GM23338 (cell line): ENCODE results near the gene MICAL3.

Experiments used
- POLR2AphosphoS5 ChIP-seq: IDR thresholded peaks from 2 replicates; pipeline ENCODE4 v1.6.1; 2016; ENCODE audit warnings: antibody characterized with exemption, low read depth
- STAT1 ChIP-seq: IDR thresholded peaks from one replicate; pipeline ENCODE4 v1.6.1; 2016; ENCODE audit warnings: antibody characterized with exemption; ENCODE audit not compliant: unreplicated experiment
- ZNF114 ChIP-seq: fragments of 250-450 bp; sonication (Bioruptor Pico); IDR thresholded peaks from 2 replicates; pipeline ENCODE4 v1.5.0; 2020; ENCODE audit warnings: mild to moderate bottlenecking, moderate library complexity
- TF ChIP-seq, protein P1 (sequence below), 2 experiments: fragments of 200-600 bp in 1 of 2; sonication (generic) in 1 of 2; conservative IDR thresholded peaks; 2 replicates each; pipeline versions ENCODE4 v1.5.1 to v1.6.1; 2016 to 2017; ENCODE audit warnings: antibody characterized with exemption in 2 of 2, low read depth in 2 of 2, mild to moderate bottlenecking in 2 of 2, moderate library complexity in 1 of 2
- TF ChIP-seq, protein P2 (sequence below): IDR thresholded peaks from one replicate; pipeline ENCODE4 v1.6.1; 2018; ENCODE audit warnings: antibody characterized with exemption; ENCODE audit not compliant: unreplicated experiment

DNA sequence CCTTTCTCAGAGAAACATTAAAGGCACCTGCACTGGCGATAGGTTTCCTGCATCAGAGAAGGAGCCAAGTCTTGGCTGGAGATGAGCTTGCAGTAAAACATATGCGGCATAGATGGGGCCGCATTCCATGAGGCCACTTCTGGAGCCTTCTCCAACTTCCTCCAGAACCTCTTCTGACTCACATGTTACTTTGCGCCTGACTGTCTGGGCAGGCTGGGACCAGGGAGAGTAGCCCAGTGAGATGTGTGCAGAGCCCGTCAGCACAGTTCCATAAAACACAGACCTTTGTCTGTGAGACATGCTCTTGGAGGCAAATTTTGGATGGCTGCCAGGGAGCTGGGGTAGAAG is 194.7 kb downstream of the MICAL3 start:
- TF ChIP-seq, protein P1, sequence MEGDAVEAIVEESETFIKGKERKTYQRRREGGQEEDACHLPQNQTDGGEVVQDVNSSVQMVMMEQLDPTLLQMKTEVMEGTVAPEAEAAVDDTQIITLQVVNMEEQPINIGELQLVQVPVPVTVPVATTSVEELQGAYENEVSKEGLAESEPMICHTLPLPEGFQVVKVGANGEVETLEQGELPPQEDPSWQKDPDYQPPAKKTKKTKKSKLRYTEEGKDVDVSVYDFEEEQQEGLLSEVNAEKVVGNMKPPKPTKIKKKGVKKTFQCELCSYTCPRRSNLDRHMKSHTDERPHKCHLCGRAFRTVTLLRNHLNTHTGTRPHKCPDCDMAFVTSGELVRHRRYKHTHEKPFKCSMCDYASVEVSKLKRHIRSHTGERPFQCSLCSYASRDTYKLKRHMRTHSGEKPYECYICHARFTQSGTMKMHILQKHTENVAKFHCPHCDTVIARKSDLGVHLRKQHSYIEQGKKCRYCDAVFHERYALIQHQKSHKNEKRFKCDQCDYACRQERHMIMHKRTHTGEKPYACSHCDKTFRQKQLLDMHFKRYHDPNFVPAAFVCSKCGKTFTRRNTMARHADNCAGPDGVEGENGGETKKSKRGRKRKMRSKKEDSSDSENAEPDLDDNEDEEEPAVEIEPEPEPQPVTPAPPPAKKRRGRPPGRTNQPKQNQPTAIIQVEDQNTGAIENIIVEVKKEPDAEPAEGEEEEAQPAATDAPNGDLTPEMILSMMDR (conservative IDR thresholded peaks at IDR 0.05; ENCODE audit: low read depth in 2 of 2): no peak
- TF ChIP-seq ZNF114 (no peak), STAT1 (no peak), POLR2AphosphoS5 (no peak)
- TF ChIP-seq, protein P2, sequence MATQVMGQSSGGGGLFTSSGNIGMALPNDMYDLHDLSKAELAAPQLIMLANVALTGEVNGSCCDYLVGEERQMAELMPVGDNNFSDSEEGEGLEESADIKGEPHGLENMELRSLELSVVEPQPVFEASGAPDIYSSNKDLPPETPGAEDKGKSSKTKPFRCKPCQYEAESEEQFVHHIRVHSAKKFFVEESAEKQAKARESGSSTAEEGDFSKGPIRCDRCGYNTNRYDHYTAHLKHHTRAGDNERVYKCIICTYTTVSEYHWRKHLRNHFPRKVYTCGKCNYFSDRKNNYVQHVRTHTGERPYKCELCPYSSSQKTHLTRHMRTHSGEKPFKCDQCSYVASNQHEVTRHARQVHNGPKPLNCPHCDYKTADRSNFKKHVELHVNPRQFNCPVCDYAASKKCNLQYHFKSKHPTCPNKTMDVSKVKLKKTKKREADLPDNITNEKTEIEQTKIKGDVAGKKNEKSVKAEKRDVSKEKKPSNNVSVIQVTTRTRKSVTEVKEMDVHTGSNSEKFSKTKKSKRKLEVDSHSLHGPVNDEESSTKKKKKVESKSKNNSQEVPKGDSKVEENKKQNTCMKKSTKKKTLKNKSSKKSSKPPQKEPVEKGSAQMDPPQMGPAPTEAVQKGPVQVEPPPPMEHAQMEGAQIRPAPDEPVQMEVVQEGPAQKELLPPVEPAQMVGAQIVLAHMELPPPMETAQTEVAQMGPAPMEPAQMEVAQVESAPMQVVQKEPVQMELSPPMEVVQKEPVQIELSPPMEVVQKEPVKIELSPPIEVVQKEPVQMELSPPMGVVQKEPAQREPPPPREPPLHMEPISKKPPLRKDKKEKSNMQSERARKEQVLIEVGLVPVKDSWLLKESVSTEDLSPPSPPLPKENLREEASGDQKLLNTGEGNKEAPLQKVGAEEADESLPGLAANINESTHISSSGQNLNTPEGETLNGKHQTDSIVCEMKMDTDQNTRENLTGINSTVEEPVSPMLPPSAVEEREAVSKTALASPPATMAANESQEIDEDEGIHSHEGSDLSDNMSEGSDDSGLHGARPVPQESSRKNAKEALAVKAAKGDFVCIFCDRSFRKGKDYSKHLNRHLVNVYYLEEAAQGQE: no peak
